Keratinocyte (primary cell): ENCODE data around the gene PDXDC1. TPM values are rescaled to one million over a fixed set of nuclear protein-coding genes. Genes with fewer than 3 reads are reported as not detected.

ENCODE experiments used
- DNase-seq: peaks from one replicate; pipeline ENCODE4 v3.0.0-alpha.2; 2011; ENCODE audit warnings: low read depth, missing footprints, low spot score
- FAIRE-seq: peaks from 2 replicates; lab custom pipeline; 2011; peaks lifted over from hg19 to GRCh38; lab: Jason Lieb, UNC
- H2AFZ ChIP-seq: 2 replicates; pipeline ENCODE4 v1.6.0; 2012; ENCODE audit warnings: low read length, control low read depth, inconsistent platforms; ENCODE audit not compliant: control insufficient read depth
- H3K27ac ChIP-seq: 2 replicates; pipeline ENCODE4 v1.5.1; 2011; ENCODE audit warnings: low read length; ENCODE audit not compliant: control insufficient read depth, insufficient read depth
- H3K27me3 ChIP-seq: 3 replicates; pipeline ENCODE4 v1.6.0; 2011; ENCODE audit warnings: low read length; ENCODE audit not compliant: control insufficient read depth, insufficient read depth; ENCODE audit errors: extremely low read depth
- H3K36me3 ChIP-seq, 2 experiments: 2 replicates in 1 of 2; 3 replicates in 1 of 2; pipeline ENCODE4 v1.5.1; 2011; ENCODE audit warnings: low read length in 2 of 2, mild to moderate bottlenecking in 1 of 2; ENCODE audit not compliant: control insufficient read depth in 2 of 2, insufficient read depth in 2 of 2; ENCODE audit errors: extremely low read depth in 1 of 2
- H3K4me1 ChIP-seq: 3 replicates; pipeline ENCODE4 v1.5.1; 2011; ENCODE audit warnings: low read length; ENCODE audit not compliant: control insufficient read depth, insufficient read depth; ENCODE audit errors: extremely low read depth
- H3K4me2 ChIP-seq: 3 replicates; pipeline ENCODE4 v1.6.0; 2011; ENCODE audit warnings: low read depth, low read length; ENCODE audit not compliant: control insufficient read depth, insufficient read depth; ENCODE audit errors: extremely low read depth
- H3K4me3 ChIP-seq, 3 experiments: fragments of 200-600 bp in 1 of 3; sonication (generic) in 1 of 3; 2 replicates in 2 of 3; 3 replicates in 1 of 3; pipeline ENCODE4 v1.5.1; 2011 to 2016; ENCODE audit warnings: low read length in 3 of 3, mild to moderate bottlenecking in 3 of 3, control low read depth in 2 of 3, inconsistent platforms in 1 of 3, low read depth in 1 of 3, mixed read lengths in 1 of 3, mixed run types in 1 of 3, moderate library complexity in 1 of 3; ENCODE audit not compliant: control insufficient read depth in 2 of 3, insufficient read depth in 2 of 3; ENCODE audit errors: extremely low read depth in 1 of 3
- H3K79me2 ChIP-seq: 2 replicates; pipeline ENCODE4 v1.6.0; 2012; ENCODE audit warnings: low read length; ENCODE audit not compliant: control insufficient read depth, insufficient read depth
- H3K9ac ChIP-seq: 3 replicates; pipeline ENCODE4 v1.6.0; 2011; ENCODE audit warnings: low read length; ENCODE audit not compliant: control insufficient read depth, insufficient read depth; ENCODE audit errors: extremely low read depth
- H3K9me1 ChIP-seq: 3 replicates; pipeline ENCODE4 v1.6.0; 2011; ENCODE audit warnings: low read length; ENCODE audit not compliant: control insufficient read depth, insufficient read depth; ENCODE audit errors: extremely low read depth
- H3K9me3 ChIP-seq: 2 replicates; pipeline ENCODE4 v1.5.1; 2012; ENCODE audit warnings: low read depth, low read length; ENCODE audit not compliant: control insufficient read depth
- H4K20me1 ChIP-seq: 3 replicates; pipeline ENCODE4 v1.6.0; 2011; ENCODE audit warnings: low read length; ENCODE audit not compliant: control insufficient read depth, insufficient read depth; ENCODE audit errors: extremely low read depth
- CTCF ChIP-seq, 3 experiments: IDR thresholded peaks in 1 of 3; conservative IDR thresholded peaks in 1 of 3; optimal IDR thresholded peaks in 1 of 3; 2 replicates in 2 of 3; 3 replicates in 1 of 3; pipeline versions ENCODE3 to v1.5.1; 2011; ENCODE audit warnings: low read length in 3 of 3, mild to moderate bottlenecking in 3 of 3, moderate library complexity in 2 of 3, control low read depth in 1 of 3, inconsistent platforms in 1 of 3; ENCODE audit not compliant: insufficient read depth in 2 of 3; ENCODE audit errors: extremely low read depth in 1 of 3
- EZH2 ChIP-seq: IDR thresholded peaks from one replicate; pipeline ENCODE4 v1.6.1; 2012; ENCODE audit warnings: inconsistent platforms, mild to moderate bottlenecking, low read length, moderate library complexity
- dilution Hi-C: fragments of 300-500 bp; cut with MboI; formaldehyde crosslinking; loops from one replicate; pipeline ENCODE4 v1.7.0; 2020; ENCODE audit warnings: low sequenced_read_pairs; ENCODE audit not compliant: extremely low pct_ligation_motif_present
- polyA plus RNA-seq, 5 experiments: library from polyadenylated mRNA; depleted of rRNA in 3 of 5; stranded (reverse) in 3 of 5; stranded (forward) in 1 of 5; unstranded in 1 of 5; fragments of >200 nt; gene quantifications; 1 replicate in 1 of 5; 2 replicates in 3 of 5; 3 replicates in 1 of 5; pipeline versions ENCODE4 v1.2.1 to v1.2.3, GENCODE V29; 2011 to 2012; ENCODE audit warnings: missing spikeins in 2 of 5, low read depth in 1 of 5, low replicate concordance in 1 of 5

Gene PDXDC1
- polyA plus RNA-seq, 1 donor (not counting 4 experiments of a cell fraction or from before 2014, with no cell fraction given), result 70.7 TPM

- H3K4me1 ChIP-seq, result peaks cover 6% of the 10 kb centered on the region
- no peak overlapping the region for H3K4me3 ChIP-seq
- no peak for DNase-seq
- no peaks in the 10 kb centered on the region for H4K20me1 ChIP-seq
- H2AFZ ChIP-seq, result no peak overlapping the region
- no peak overlapping the region for H3K9ac ChIP-seq
- no peak overlapping the region for H3K27ac ChIP-seq
- no peak for FAIRE-seq
- dilution Hi-C loops, result no loop called here
- H3K9me1 ChIP-seq, result no peaks in the 10 kb centered on the region
- no peaks in the 10 kb centered on the region for H3K27me3 ChIP-seq
- TF ChIP-seq CTCF (optimal IDR thresholded peaks at IDR 0.05 in 1 of 3, IDR thresholded peaks at IDR 0.05 in 1 of 3, conservative IDR thresholded peaks at IDR 0.05 in 1 of 3; ENCODE audit: extremely low read depth in 1 of 3, insufficient read depth in 2 of 3, low read length in 3 of 3), result no peak
- TF ChIP-seq EZH2, result no peak
- no peaks in the 10 kb centered on the region for H3K9me3 ChIP-seq
- peaks cover 5 to 8% of the 10 kb centered on the region in 2 experiments for H3K36me3 ChIP-seq
- peaks cover 28% of the 10 kb centered on the region for H3K79me2 ChIP-seq
- no peak overlapping the region for H3K4me2 ChIP-seq
Measured at GRCh38 chr16:15051387-15051951, 76.6 kb downstream of the PDXDC1 start.

GRCh38 chr16:15052747-15053476 lies 78.1 kb downstream of the PDXDC1 start:
- no peak for DNase-seq
- no peaks in the 10 kb centered on the region for H3K9me3 ChIP-seq
- no peak overlapping the region for H3K27ac ChIP-seq
- H3K9ac ChIP-seq, result no peak overlapping the region
- TF ChIP-seq EZH2 (no peak), CTCF (optimal IDR thresholded peaks at IDR 0.05 in 1 of 3, IDR thresholded peaks at IDR 0.05 in 1 of 3, conservative IDR thresholded peaks at IDR 0.05 in 1 of 3; ENCODE audit: extremely low read depth in 1 of 3, insufficient read depth in 2 of 3, low read length in 3 of 3) (no peak)
- H4K20me1 ChIP-seq, result no peaks in the 10 kb centered on the region
- no peak overlapping the region for H3K4me3 ChIP-seq
- H3K36me3 ChIP-seq, result no peaks in the 10 kb centered on the region
- H3K4me1 ChIP-seq, result peaks cover 6% of the 10 kb centered on the region
- no peak overlapping the region for H2AFZ ChIP-seq
- no peaks in the 10 kb centered on the region for H3K9me1 ChIP-seq
- peaks cover 25% of the 10 kb centered on the region for H3K79me2 ChIP-seq
- no peaks in the 10 kb centered on the region for H3K27me3 ChIP-seq
- FAIRE-seq, result no peak
- no peak overlapping the region for H3K4me2 ChIP-seq
- dilution Hi-C loops, result no loop called here
